Measurements from ENCODE around the gene ACAT1.

DNA sequence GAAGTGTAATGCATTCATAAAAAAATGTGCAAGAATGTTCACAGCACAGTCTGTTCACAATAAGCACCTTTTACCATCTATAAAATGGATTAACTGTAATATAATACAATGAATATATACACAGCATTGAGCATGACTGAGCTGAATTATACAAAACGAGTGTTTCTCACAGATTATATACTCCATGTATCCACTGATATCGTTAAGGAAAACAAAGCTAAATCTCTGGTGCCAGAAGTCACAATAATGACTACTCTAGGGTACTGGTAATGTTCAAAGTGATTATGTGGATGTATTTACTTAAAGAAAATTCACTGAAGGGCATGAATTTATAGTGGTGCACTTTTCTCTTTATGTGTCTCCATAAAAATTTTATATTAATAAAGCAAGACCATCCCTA is 33.2 kb downstream of the ACAT1 start:
- TF ChIP-seq, protein P1, sequence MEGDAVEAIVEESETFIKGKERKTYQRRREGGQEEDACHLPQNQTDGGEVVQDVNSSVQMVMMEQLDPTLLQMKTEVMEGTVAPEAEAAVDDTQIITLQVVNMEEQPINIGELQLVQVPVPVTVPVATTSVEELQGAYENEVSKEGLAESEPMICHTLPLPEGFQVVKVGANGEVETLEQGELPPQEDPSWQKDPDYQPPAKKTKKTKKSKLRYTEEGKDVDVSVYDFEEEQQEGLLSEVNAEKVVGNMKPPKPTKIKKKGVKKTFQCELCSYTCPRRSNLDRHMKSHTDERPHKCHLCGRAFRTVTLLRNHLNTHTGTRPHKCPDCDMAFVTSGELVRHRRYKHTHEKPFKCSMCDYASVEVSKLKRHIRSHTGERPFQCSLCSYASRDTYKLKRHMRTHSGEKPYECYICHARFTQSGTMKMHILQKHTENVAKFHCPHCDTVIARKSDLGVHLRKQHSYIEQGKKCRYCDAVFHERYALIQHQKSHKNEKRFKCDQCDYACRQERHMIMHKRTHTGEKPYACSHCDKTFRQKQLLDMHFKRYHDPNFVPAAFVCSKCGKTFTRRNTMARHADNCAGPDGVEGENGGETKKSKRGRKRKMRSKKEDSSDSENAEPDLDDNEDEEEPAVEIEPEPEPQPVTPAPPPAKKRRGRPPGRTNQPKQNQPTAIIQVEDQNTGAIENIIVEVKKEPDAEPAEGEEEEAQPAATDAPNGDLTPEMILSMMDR (IDR thresholded peaks at IDR 0.05), result no peak
- TF ChIP-seq, protein P2, sequence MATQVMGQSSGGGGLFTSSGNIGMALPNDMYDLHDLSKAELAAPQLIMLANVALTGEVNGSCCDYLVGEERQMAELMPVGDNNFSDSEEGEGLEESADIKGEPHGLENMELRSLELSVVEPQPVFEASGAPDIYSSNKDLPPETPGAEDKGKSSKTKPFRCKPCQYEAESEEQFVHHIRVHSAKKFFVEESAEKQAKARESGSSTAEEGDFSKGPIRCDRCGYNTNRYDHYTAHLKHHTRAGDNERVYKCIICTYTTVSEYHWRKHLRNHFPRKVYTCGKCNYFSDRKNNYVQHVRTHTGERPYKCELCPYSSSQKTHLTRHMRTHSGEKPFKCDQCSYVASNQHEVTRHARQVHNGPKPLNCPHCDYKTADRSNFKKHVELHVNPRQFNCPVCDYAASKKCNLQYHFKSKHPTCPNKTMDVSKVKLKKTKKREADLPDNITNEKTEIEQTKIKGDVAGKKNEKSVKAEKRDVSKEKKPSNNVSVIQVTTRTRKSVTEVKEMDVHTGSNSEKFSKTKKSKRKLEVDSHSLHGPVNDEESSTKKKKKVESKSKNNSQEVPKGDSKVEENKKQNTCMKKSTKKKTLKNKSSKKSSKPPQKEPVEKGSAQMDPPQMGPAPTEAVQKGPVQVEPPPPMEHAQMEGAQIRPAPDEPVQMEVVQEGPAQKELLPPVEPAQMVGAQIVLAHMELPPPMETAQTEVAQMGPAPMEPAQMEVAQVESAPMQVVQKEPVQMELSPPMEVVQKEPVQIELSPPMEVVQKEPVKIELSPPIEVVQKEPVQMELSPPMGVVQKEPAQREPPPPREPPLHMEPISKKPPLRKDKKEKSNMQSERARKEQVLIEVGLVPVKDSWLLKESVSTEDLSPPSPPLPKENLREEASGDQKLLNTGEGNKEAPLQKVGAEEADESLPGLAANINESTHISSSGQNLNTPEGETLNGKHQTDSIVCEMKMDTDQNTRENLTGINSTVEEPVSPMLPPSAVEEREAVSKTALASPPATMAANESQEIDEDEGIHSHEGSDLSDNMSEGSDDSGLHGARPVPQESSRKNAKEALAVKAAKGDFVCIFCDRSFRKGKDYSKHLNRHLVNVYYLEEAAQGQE (IDR thresholded peaks at IDR 0.05; ENCODE audit: insufficient read depth in 1 of 2, low read depth in 2 of 2, low read length in 1 of 2), result no peak
- TF ChIP-seq SIN3A (IDR thresholded peaks at IDR 0.05; ENCODE audit: borderline replicate concordance, insufficient read depth, low read depth, low read length), result no peak

Data from Panc1 (cell line).